GM23248 (cell line): ENCODE data around the gene GPHA2. TPM values are rescaled to one million over a fixed set of nuclear protein-coding genes. Genes with fewer than 3 reads are reported as not detected.

Experiments
- DNase-seq: peaks from one replicate; pipeline ENCODE4 v3.0.0-alpha.2; 2015
- H2AFZ ChIP-seq: fragments of 200-600 bp; sonication (generic); 2 replicates; pipeline ENCODE4 v1.6.1; 2016; ENCODE audit warnings: antibody characterized with exemption
- H3F3A ChIP-seq: fragments of 200-600 bp; sonication (generic); 2 replicates; pipeline ENCODE4 v1.6.1; 2016; ENCODE audit warnings: mild to moderate bottlenecking, antibody characterized with exemption, mixed run types; ENCODE audit not compliant: insufficient read depth
- H3K27ac ChIP-seq: fragments of 200-600 bp; sonication (generic); 2 replicates; pipeline ENCODE4 v1.5.1; 2016; ENCODE audit warnings: mild to moderate bottlenecking
- H3K27me3 ChIP-seq: fragments of 200-600 bp; sonication (generic); replicated peaks from 2 replicates; pipeline ENCODE4 v1.6.1; 2016; ENCODE audit warnings: mild to moderate bottlenecking; ENCODE audit not compliant: insufficient read depth
- H3K36me3 ChIP-seq: fragments of 200-600 bp; sonication (generic); 2 replicates; pipeline ENCODE4 v1.6.1; 2016; ENCODE audit warnings: low read depth, mild to moderate bottlenecking
- H3K4me1 ChIP-seq: fragments of 200-600 bp; sonication (generic); 2 replicates; pipeline ENCODE4 v1.6.1; 2016; ENCODE audit warnings: mild to moderate bottlenecking; ENCODE audit not compliant: insufficient read depth
- H3K4me2 ChIP-seq: fragments of 200-600 bp; sonication (generic); one replicate; pipeline ENCODE4 v1.6.1; 2016; ENCODE audit warnings: mild to moderate bottlenecking; ENCODE audit not compliant: unreplicated experiment
- H3K4me3 ChIP-seq: fragments of 200-600 bp; sonication (generic); 2 replicates; pipeline ENCODE4 v1.5.1; 2016; ENCODE audit warnings: mild to moderate bottlenecking
- H3K79me2 ChIP-seq: fragments of 200-600 bp; sonication (generic); 2 replicates; pipeline ENCODE4 v1.6.1; 2016; ENCODE audit warnings: mild to moderate bottlenecking; ENCODE audit not compliant: insufficient read depth
- H3K9ac ChIP-seq: fragments of 200-600 bp; sonication (generic); 2 replicates; pipeline ENCODE4 v1.6.1; 2016; ENCODE audit warnings: mild to moderate bottlenecking
- H3K9me2 ChIP-seq: fragments of 200-600 bp; sonication (generic); 2 replicates; pipeline ENCODE4 v1.6.1; 2016; ENCODE audit warnings: mixed run types, mild to moderate bottlenecking, moderate library complexity; ENCODE audit not compliant: insufficient read depth
- H3K9me3 ChIP-seq: fragments of 200-600 bp; sonication (generic); one replicate; pipeline ENCODE4 v1.6.1; 2017; ENCODE audit warnings: low read depth
- H4K20me1 ChIP-seq: fragments of 200-600 bp; sonication (generic); 2 replicates; pipeline ENCODE4 v1.6.0; 2016; ENCODE audit not compliant: insufficient read depth
- EZH2 ChIP-seq: fragments of 200-600 bp; sonication (generic); IDR thresholded peaks from 2 replicates; pipeline ENCODE4 v1.6.1; 2018; ENCODE audit warnings: antibody characterized with exemption, mild to moderate bottlenecking; ENCODE audit not compliant: insufficient read depth, poor library complexity, severe bottlenecking
- EZH2phosphoT487 ChIP-seq: fragments of 200-600 bp; sonication (generic); IDR thresholded peaks from 2 replicates; pipeline ENCODE4 v1.6.1; 2018; ENCODE audit warnings: antibody characterized with exemption, moderate library complexity, mild to moderate bottlenecking, low read depth; ENCODE audit not compliant: insufficient read depth
- WGBS, 2 experiments: methylation state at CpG; one replicate each; pipeline ENCODE4 v1.1.6; 2015 to 2017; ENCODE audit warnings: low lambda C conversion rate in 2 of 2, low coverage in 1 of 2; ENCODE audit errors: missing lambda C conversion rate in 2 of 2; 5-methylcytosine and 5-hydroxymethylcytosine counted together
- in situ Hi-C: fragments of 300-500 bp; cut with MboI; formaldehyde crosslinking; loops from 2 replicates; pipeline ENCODE4 v1.15.0; 2020
- polyA plus RNA-seq: library from polyadenylated mRNA; unstranded; fragments of >200 nt; fragmentation: Nextera tagmentation; extraction: Ambion mirVana; gene quantifications from 2 replicates; pipeline ENCODE4 v1.2.1, GENCODE V29; 2016
- total RNA-seq: library from RNA; depleted of rRNA; stranded (reverse); fragments of >200 nt; shearing (Covaris generic); gene quantifications from 2 replicates; pipeline ENCODE4 v1.2.3, GENCODE V29; 2014

GPHA2 gene
- total and polyA plus RNA-seq, 2 experiments from 2014 or later = not detected

DNA sequence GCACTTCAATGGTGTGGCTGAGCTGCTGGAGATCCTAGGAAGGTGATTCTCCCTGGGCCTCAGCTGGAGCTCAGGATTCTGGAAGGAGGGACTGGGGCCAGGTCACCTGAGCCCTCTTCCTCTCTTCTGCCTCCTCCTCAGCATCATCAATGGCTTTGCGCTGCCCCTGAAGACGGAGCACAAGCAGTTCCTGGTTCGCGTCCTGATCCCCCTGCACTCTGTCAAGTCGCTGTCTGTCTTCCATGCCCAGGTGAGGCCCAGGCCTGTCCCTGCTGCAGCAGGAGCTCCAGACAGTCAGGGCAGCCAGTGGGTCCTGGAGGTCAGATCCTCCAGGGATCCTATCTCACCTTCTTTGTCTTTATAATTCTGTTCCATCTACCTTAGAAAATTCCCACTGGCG, 5.4 kb downstream of the GPHA2 start:
- in situ Hi-C loops = no loop called here
- H3K27me3 ChIP-seq = no peaks in the 10 kb centered on the region
- H3K4me1 ChIP-seq = no peaks in the 10 kb centered on the region
- no peak overlapping the region for H3K4me3 ChIP-seq
- H3K27ac ChIP-seq = no peak overlapping the region
- WGBS, 2 experiments = 95 to 96% methylated on average over 6 of the region's 6 CpGs
- no peaks in the 10 kb centered on the region for H4K20me1 ChIP-seq
- H3K79me2 ChIP-seq = peaks cover 9% of the 10 kb centered on the region; the same call in 1 of the 2 replicates
- TF ChIP-seq EZH2 = no peak
- TF ChIP-seq EZH2phosphoT487 = no peak
- no peak for DNase-seq
- peaks cover 24% of the 10 kb centered on the region for H3K36me3 ChIP-seq
- H3F3A ChIP-seq = no peaks in the 10 kb centered on the region
- no peaks in the 10 kb centered on the region for H3K9me3 ChIP-seq
- no peaks in the 10 kb centered on the region for H3K9me2 ChIP-seq
- no peak overlapping the region for H2AFZ ChIP-seq
- no peak overlapping the region for H3K4me2 ChIP-seq
- no peak overlapping the region for H3K9ac ChIP-seq

DNA sequence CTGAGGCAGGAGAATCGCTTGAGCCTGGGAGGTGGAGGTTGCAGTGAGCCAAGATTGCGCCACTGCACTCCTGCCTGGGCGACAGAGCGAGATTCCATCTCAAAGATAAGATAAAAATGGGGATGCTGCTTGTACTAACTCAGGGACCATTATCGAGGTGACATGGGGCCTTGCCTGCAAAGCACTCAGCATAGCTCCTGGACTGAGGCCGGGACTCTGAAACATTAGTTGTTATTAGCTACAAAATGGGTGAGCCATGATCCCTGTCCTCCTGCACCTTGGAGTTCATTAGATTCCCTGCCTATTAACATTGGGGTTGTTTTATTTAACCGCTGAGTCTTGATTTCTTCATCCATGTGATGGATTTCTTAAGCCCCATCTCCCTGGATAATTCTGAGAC, 6.1 kb downstream of the GPHA2 start:
- Histone ChIP-seq H3K4me1 (no peaks in the 10 kb centered on the region), H2AFZ (no peak overlapping the region), H3K9ac (no peak overlapping the region), H3K9me2 (no peaks in the 10 kb centered on the region), H3K27me3 (no peaks in the 10 kb centered on the region), H3K36me3 (peaks cover 24% of the 10 kb centered on the region), H3K4me2 (no peak overlapping the region), H3K4me3 (no peak overlapping the region), H4K20me1 (no peaks in the 10 kb centered on the region), H3F3A (no peaks in the 10 kb centered on the region), H3K79me2 (peaks cover 17% of the 10 kb centered on the region; the same call in 1 of the 2 replicates), H3K9me3 (no peaks in the 10 kb centered on the region), H3K27ac (no peak overlapping the region)
- in situ Hi-C loops = no loop called here
- WGBS, 2 experiments = 96 to 99% methylated on average over 7 of the region's 7 CpGs
- TF ChIP-seq EZH2phosphoT487 = no peak
- no peak for TF ChIP-seq EZH2
- no peak for DNase-seq

DNA sequence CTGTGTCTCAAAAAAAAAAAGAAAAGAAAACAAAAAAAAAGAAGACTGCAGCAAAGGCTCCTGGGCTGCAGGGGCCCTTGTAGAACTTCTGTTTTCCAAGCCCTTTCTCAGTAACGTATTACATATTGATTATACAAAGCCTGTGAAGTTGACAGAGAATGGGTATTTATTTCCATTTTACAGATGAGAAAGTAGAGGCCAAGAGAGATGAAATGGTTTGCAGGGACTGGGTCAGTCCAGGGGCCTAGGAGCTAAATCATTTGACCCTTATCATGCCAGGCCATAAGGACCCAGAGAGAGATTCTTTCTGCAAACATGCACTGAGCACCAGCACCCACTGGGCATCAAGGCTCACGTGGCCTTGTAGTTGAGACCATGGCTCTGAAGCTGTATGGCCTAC, 6.7 kb downstream of the GPHA2 start:
- DNase-seq = no peak
- 96 to 99% methylated on average over 2 of the region's 2 CpGs for WGBS, 2 experiments
- H3K27ac ChIP-seq = no peak overlapping the region
- in situ Hi-C loops = no loop called here
- H3F3A ChIP-seq = no peaks in the 10 kb centered on the region
- no peaks in the 10 kb centered on the region for H3K9me2 ChIP-seq
- no peaks in the 10 kb centered on the region for H4K20me1 ChIP-seq
- H3K4me1 ChIP-seq = no peaks in the 10 kb centered on the region
- peaks cover 24% of the 10 kb centered on the region for H3K36me3 ChIP-seq
- no peak overlapping the region for H3K4me2 ChIP-seq
- H3K4me3 ChIP-seq = no peak overlapping the region
- no peaks in the 10 kb centered on the region for H3K27me3 ChIP-seq
- no peak overlapping the region for H3K9ac ChIP-seq
- H3K79me2 ChIP-seq = peaks cover 17% of the 10 kb centered on the region; the same call in 1 of the 2 replicates
- no peak overlapping the region for H2AFZ ChIP-seq
- no peaks in the 10 kb centered on the region for H3K9me3 ChIP-seq
- TF ChIP-seq EZH2phosphoT487 (no peak), EZH2 (no peak)

DNA sequence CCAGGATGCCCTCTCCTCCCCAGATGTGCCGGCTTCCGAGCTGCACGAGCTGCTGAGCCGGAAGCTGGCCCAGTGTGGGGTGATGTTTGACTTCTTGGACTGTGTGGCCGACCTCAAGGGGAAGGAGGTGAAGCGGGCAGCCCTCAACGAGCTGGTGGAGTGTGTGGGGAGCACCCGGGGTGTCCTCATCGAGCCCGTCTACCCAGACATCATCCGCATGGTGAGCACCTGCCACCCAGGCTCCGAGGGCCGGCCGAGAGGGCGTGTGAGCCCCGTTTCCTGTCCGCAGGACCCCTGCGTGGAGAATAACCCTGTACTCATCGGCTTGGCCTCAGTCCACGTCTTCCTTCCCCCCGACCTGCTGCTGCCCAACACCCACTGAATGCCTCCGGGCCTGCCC, 9.0 kb downstream of the GPHA2 start:
- no peak overlapping the region for H3K4me2 ChIP-seq
- no peaks in the 10 kb centered on the region for H3F3A ChIP-seq
- H4K20me1 ChIP-seq = no peaks in the 10 kb centered on the region
- in situ Hi-C loops = no loop called here
- no peak overlapping the region for H2AFZ ChIP-seq
- no peaks in the 10 kb centered on the region for H3K9me3 ChIP-seq
- H3K9me2 ChIP-seq = no peaks in the 10 kb centered on the region
- TF ChIP-seq EZH2 = no peak
- TF ChIP-seq EZH2phosphoT487 = no peak
- peaks cover 17% of the 10 kb centered on the region; the same call in 1 of the 2 replicates for H3K79me2 ChIP-seq
- no peaks in the 10 kb centered on the region for H3K27me3 ChIP-seq
- no peak for DNase-seq
- H3K27ac ChIP-seq = no peak overlapping the region
- peaks cover 16% of the 10 kb centered on the region for H3K36me3 ChIP-seq
- no peaks in the 10 kb centered on the region for H3K4me1 ChIP-seq
- no peak overlapping the region for H3K4me3 ChIP-seq
- WGBS, 2 experiments = 82 to 89% methylated on average over 20 to 22 of the region's 22 CpGs
- no peak overlapping the region for H3K9ac ChIP-seq
